Posterior cingulate gyrus (tissue), 11 donors: ENCODE data around the gene USF2.

ENCODE experiments used
- DNase-seq, 10 donors: peaks; one replicate each; pipeline versions ENCODE4 v3.0.0 to v3.0.0-alpha.2; 2020 to 2021; ENCODE audit warnings: mixed read lengths in 3 of 10
- intact Hi-C: fragments of 100-400 bp; cut with DNase I; formaldehyde crosslinking; loops from one replicate; pipeline ENCODE4 v1.15.1; 2023

The USF2 gene

GRCh38 chr19:35295792-35296462, 27.2 kb downstream of the USF2 start:
- DNase-seq: peak in 1 of 10 donors; percentile 60
- intact Hi-C loops: no loop called here

- DNase-seq: no peak
- intact Hi-C loops: no loop called here
Observed at GRCh38 chr19:35296644-35297514, 28.1 kb downstream of the USF2 start.

GRCh38 chr19:35297515-35297848, 28.7 kb downstream of the USF2 start:
- DNase-seq: no peak
- intact Hi-C loops: no loop called here

- no peak for DNase-seq
- intact Hi-C loops: no loop called here
Observed at GRCh38 chr19:35297922-35298321, 29.2 kb downstream of the USF2 start.

GRCh38 chr19:35298561-35298972, 29.8 kb downstream of the USF2 start:
- DNase-seq: no peak
- intact Hi-C loops: no loop called here

GRCh38 chr19:35299523-35300338, 31.0 kb downstream of the USF2 start:
- intact Hi-C loops: no loop called here
- peak in 7 of 10 donors; percentile 37 to 95 (median 66) for DNase-seq

GRCh38 chr19:35300339-35300649, 31.5 kb downstream of the USF2 start:
- DNase-seq: peak in 1 of 10 donors; percentile 50
- intact Hi-C loops: no loop called here

- intact Hi-C loops: no loop called here
- DNase-seq: no peak
Observed at GRCh38 chr19:35301961-35302360, 33.2 kb downstream of the USF2 start.

GRCh38 chr19:35302446-35302845, 33.7 kb downstream of the USF2 start:
- DNase-seq: peak in 1 of 10 donors; percentile 56
- intact Hi-C loops: no loop called here

- no peak for DNase-seq
- intact Hi-C loops: no loop called here
Observed at GRCh38 chr19:35303357-35303915, 34.7 kb downstream of the USF2 start.

- no peak for DNase-seq
- intact Hi-C loops: no loop called here
Observed at GRCh38 chr19:35304036-35304435, 35.3 kb downstream of the USF2 start.

GRCh38 chr19:35305181-35305580, 36.4 kb downstream of the USF2 start:
- intact Hi-C loops: no loop called here
- DNase-seq: peak in 2 of 10 donors; percentile 48 to 52

- intact Hi-C loops: no loop called here
- no peak for DNase-seq
Observed at GRCh38 chr19:35306473-35307246, 37.9 kb downstream of the USF2 start.

GRCh38 chr19:35307931-35308330, 39.2 kb downstream of the USF2 start:
- DNase-seq: peak in 1 of 10 donors; percentile 50
- intact Hi-C loops: no loop called here

GRCh38 chr19:35308910-35309309, 40.1 kb downstream of the USF2 start:
- DNase-seq: no peak
- intact Hi-C loops: no loop called here

GRCh38 chr19:35309481-35310279, 40.9 kb downstream of the USF2 start:
- intact Hi-C loops: no loop called here
- DNase-seq: peak in 1 of 10 donors; percentile 53

- intact Hi-C loops: no loop called here
- DNase-seq: peak in 1 of 10 donors; percentile 59
Observed at GRCh38 chr19:35310331-35310730, 41.6 kb downstream of the USF2 start.

- intact Hi-C loops: no loop called here
- DNase-seq: no peak
Observed at GRCh38 chr19:35310811-35311465, 42.2 kb downstream of the USF2 start.
